CD4-positive, alpha-beta T cell treated with Interleukin-1 beta for 1 hour (primary cell): ENCODE data around the gene DPP6.

Experiments used
- DNase-seq, 2 donors: peaks; one replicate each; pipeline ENCODE4 v3.0.0-alpha.2; 2020 to 2022

The DPP6 gene

DNA sequence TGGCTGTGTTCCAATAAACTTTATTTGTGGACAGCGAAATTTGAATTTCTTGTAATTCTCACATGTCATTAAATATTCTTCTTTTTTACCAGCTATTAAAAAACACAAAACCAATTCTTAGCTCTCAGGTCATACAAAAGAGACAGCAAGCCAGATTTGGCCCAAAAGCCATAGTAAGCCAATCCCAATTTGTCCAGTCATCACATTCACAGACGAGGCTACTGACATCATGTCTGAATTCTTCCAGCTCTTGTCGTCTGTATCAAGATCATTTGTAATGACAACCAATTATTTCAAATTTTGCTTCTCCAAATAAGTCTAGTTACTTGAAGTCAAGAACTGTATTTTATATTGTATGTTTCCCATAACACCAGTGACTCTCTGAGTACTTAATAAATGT lies 684.2 kb downstream of the DPP6 start:
- no peak for DNase-seq

DNA sequence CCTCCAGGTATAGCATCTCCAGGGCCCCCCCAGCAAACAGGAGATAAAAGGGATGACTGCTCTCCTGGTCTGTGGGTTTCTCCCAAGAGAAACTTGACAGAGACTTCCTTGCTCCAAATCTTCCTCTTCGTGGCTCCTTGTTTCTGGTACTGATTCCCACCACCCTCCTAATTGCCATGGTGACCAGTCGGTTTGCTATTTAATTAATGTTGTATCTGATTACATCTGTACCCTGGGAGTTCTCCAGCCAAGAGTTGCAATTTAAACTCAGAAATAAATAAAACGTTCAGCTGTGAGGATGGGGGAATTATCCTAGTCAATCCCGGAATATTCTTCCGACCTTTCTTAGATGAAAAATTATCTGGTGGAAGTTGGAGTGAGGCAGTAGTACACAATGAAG lies 686.0 kb downstream of the DPP6 start:
- DNase-seq: no peak

- no peak for DNase-seq
Observed at GRCh38 chr7:154741131-154741530, 688.9 kb downstream of the DPP6 start.

GRCh38 chr7:154743206-154743605 lies 691.0 kb downstream of the DPP6 start:
- DNase-seq: no peak

- no peak for DNase-seq
Observed at GRCh38 chr7:154744256-154744860, 692.2 kb downstream of the DPP6 start.

DNA sequence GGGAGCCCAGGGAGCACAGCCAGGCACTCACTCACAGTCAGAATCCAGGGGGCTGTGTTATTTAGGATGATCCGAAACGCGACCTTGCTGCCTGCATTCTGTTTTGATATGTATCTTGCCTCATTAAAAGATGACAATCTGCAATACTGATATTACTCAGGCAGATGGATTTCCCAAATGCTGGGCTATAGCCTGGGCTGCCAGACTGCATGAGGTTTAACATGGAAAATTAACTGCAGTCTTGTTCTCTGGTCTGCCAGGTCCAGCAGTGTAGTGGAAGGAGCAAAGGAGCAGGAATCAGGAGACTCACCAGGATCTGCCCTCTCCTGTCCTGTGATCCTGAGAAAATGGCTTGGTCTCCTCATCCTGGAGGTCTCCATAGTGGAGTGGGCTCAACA lies 692.7 kb downstream of the DPP6 start:
- DNase-seq: no peak

- no peak for DNase-seq
Observed at GRCh38 chr7:154746571-154747360, 694.6 kb downstream of the DPP6 start.

- no peak for DNase-seq
Observed at GRCh38 chr7:154748089-154748786, 696.0 kb downstream of the DPP6 start.

- DNase-seq: no peak
Observed at GRCh38 chr7:154750353-154750801, 698.2 kb downstream of the DPP6 start.

GRCh38 chr7:154753226-154753625 lies 701.0 kb downstream of the DPP6 start:
- no peak for DNase-seq

DNA sequence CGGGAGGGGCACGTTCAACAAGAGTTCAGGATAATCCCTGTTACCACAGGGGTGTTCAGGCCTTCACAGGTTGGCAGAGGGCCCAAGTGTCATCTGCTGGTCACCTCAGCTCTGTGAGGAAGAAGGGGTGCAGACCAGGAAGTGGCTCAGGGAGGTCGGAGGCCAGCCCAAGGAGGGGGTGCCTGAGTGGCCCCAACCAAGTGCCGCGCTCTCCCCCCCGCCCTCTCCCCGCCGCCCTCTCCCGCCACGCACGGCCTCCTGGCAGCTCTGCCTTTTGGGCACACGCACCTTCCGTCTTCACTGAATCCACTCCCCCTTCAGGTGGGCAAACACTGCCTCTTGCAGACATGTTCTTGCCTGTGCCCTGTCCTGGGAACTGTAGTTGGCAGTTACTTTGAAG lies 705.6 kb downstream of the DPP6 start:
- DNase-seq: no peak

GRCh38 chr7:154759989-154760388 lies 707.8 kb downstream of the DPP6 start:
- no peak for DNase-seq

GRCh38 chr7:154765118-154765517 lies 712.9 kb downstream of the DPP6 start:
- no peak for DNase-seq

DNA sequence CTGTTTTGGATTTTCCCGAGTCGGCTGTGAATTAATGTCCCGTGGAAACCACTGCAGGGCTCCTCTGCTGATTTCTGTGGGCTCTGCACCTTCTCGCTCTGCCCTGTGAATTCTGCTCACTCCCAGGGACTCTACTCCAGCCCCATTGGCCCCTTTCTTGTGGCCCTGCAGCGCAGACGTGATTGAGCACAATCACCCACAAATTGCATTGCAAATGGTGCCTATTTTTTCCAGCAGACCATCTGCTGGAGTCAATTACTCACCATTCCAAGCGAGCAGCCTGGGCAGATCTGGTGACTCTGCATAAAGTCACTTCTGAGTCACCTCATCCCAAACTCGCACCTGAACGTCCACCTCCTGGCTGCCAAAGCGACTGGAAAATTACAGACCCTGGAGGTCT lies 714.9 kb downstream of the DPP6 start:
- DNase-seq: no peak

DNA sequence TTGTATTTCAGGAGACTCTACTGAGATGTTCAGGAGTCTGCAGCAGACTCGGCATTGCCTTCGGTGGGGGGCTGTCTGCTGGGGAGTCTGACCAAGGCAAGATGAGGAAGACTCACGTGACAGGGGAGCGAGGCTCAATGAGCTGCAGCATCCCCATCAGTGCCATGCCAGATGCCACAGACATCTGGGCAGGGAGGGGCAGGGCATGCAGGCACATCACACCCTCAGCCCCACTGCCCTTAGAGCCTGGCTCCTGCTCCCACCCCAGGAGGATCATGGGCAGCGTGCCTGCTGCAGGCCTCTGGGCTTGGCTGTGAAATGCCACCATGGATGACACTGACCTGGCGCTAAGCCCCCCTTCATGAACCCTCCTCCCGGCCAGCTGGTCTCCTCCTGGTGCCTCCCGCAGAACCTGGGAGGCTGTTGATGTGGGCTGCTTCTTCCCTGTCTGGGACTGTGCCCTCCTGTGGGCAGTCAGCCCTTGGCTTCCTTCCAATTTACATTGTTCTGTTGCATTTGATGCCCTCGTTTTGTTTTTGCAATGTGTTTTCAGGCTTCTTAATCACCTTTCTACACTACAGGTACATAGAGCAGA lies 715.7 kb downstream of the DPP6 start:
- DNase-seq: no peak

- DNase-seq: no peak
Observed at GRCh38 chr7:154769001-154769400, 716.8 kb downstream of the DPP6 start.

- DNase-seq: no peak
Observed at GRCh38 chr7:154769527-154769926, 717.3 kb downstream of the DPP6 start.

DNA sequence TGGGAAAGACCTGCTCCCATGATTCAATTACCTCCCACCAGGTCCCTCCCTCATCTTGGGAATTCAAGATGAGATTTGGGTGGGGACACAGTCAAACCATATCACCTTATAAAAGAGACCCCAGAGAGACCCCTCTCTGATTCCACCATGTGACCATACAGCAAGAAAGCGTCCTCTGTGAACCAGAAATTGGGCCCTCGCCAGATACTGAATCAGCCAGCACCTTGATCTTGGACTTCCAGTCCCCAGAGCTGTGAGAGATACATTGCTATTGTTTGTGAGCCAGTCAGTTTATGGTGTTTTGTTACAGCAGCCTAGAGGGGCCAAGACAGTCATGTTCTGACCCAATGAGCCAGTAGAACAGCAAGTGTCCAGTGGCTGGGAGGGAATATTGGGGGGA lies 718.2 kb downstream of the DPP6 start:
- no peak for DNase-seq

- DNase-seq: no peak
Observed at GRCh38 chr7:154770962-154771361, 718.8 kb downstream of the DPP6 start.

DNA sequence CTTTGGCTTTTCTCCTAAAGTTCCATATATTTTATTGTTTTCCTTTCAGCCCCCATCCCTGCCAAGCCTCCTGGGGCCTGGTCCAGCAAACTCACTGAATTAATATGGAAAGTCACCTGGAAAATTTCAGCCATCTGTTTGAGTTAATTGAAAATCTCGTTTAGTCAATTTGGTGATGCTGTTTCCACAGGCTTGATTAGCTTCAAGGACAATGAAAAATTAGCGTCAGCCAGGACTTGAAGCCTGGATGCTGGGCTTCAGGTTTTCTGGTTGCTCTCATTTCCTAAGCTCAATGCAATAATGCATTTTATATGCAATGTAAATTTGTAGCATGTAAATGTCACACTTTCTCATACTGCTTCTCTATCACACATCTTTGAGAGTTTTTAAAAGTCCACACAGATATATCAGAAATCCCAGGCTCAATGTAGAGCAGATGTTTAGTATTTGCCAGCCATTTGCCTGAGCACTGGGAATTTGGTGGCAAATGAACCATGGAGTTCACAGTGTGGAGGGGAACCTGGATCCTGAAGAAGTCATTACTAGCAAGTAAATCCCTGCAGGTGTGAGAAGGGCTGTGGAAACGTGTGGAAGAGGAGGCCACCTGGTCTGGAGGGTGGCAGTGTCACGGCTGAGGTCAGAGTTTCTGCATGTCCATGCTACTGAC lies 722.2 kb downstream of the DPP6 start:
- no peak for DNase-seq

DNA sequence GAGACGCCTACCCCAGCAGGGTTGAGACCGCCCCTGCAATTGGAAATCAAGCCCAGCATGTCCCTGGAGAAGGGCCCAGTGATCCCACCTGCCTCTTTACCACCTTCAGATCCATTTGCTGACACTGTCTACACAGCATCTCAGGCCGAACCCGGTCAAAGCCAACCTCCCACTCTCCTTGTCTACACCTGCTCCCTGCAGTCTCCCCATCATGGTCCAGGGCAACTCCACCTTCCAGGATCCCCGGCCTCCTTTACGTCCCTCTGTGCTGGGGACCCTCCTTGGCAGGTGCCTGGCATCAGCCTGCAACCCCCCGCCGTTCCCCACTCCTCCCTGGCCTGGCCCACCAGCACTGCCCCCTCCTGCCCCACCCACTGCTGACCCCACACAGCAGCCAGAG lies 723.5 kb downstream of the DPP6 start:
- no peak for DNase-seq

DNA sequence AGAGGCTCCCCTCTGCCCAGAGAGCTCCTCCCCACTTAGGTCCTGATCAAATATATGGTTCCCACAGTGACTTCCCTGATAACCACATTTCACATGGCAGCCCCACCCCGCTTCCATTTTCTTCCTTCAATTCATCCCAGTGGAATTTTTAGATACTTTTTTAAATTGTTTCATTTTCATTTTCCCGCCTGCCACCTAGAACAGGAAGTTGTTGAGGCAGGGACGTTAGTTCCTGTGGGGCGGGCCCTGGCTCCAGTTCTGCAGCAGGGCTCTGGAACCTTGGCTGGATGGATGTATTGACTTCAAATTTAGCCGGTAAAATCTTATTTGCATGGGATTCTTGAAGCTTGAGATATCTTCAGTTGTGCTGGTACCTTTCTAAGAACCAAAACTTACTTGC lies 724.2 kb downstream of the DPP6 start:
- DNase-seq: no peak

DNA sequence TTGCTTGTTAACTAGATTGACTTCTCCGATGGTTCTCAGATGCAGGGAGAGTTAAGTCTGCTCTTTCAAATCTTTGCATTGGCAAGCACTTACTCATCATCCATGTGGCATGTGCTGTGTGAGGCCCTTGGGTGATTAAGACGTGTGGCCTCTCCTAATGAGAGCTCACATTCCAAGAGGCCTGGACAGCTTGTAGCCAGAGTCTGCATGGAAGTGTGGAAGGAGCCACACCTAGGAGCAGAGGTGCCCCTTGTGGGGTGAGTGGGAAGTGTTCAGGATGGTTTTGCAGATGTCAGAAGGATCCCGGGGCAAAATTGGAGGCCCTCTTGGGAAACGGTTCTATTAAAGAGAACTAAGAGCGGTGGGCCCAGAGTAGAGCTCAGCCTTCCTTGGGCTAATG lies 724.8 kb downstream of the DPP6 start:
- DNase-seq: no peak
